Right ventricle myocardium inferior (tissue), 1 donor: ENCODE data around the gene SPATA6L. TPM values are rescaled to one million over a fixed set of nuclear protein-coding genes. Genes with fewer than 3 reads are reported as not detected.

Experiments
- ATAC-seq: fragments of 200-7000 bp; cut with Tn5 transposase; one replicate; pipeline ENCODE4 v1.9.1; 2020; ENCODE audit warnings: mild to moderate bottlenecking, moderate library complexity
- DNase-seq: peaks from one replicate; pipeline ENCODE4 v3.0.0; 2021; ENCODE audit errors: missing footprints
- intact Hi-C: fragments of 100-400 bp; cut with DNase I; formaldehyde crosslinking; loops from one replicate; pipeline ENCODE4 v1.11.0; 2022
- long read RNA-seq: library from polyadenylated mRNA; unstranded; transcript quantifications from one replicate; pipeline ENCODE4 v2.0.0, GENCODE V29; 2021
- total RNA-seq: library from RNA; stranded (reverse); fragmentation: NEBNext Ultra II Directional; extraction: Animal tissue kit (Norgen Biotek cat#: 25700); gene quantifications from one replicate; pipeline ENCODE4 v1.2.1, GENCODE V29; 2021
- donor health status: DM: no; HTN: yes; CAD: no; lungs with severe emphysema.

The SPATA6L gene, protein sequence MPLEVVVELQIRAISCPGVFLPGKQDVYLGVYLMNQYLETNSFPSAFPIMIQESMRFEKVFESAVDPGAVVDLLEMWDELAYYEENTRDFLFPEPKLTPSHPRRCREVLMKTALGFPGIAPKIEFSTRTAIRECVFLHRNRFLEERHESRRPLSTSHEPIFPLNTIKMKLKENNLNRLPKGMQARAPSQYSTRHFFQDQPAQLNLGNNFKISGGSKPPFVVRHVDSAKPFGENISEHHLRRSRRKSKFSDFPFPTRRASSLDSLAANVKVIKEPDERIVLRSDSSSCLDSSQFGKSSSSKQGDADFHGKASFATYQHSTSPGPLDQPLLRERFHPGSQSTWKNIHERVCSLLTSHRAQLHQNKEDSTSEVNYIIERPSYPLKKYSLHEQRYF
- total RNA-seq: 0.38 TPM
- long read RNA-seq, partial matches to known transcripts: 0 of 1 reads
- long read RNA-seq, other reads (novel, unspliced or antisense): 1 of 1 reads

DNA sequence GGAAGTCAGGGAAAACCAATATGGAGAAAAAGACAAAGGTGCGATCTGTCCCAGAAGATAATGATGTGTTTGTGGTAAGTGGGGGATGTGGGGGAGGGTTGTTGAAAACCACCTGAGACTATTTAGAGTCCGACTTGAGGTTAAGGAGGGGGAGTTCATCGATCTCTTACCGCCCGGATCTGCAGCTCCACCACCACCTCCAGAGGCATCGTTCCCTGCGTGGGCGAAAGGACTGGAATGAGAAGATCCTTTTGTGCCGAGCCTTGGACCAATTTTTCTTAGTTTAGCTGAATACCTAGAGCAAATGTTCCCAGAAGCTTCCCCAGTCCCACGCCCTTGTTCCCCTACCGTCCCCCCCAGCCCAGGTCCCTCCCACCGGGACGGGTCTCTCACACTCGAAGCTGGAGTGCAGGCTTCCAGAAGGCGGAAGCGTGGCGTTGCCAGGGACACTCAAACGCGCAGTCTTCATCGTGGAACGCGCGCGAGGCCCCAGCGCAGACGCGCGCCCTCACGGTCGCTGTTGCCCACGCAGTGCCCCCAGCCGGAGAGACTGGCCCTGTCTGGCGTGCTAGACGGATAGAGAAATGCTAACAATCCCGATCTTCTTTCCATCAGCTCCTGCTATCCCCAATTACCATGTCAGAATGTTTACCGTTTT, at the start of gene SPATA6L:
SPATA6L (minus strand) TSS at position 439 of the 658 bp plus-strand sequence; CDS start at position 209, 230 bp downstream.
- peak; percentile 87 for DNase-seq
- intact Hi-C loops: loop anchor here (10.0 kb wide), 1 partner anchor 1141 kb away; the partner anchor contains the start of gene RFX3
- ATAC-seq: peak; percentile 75

DNA sequence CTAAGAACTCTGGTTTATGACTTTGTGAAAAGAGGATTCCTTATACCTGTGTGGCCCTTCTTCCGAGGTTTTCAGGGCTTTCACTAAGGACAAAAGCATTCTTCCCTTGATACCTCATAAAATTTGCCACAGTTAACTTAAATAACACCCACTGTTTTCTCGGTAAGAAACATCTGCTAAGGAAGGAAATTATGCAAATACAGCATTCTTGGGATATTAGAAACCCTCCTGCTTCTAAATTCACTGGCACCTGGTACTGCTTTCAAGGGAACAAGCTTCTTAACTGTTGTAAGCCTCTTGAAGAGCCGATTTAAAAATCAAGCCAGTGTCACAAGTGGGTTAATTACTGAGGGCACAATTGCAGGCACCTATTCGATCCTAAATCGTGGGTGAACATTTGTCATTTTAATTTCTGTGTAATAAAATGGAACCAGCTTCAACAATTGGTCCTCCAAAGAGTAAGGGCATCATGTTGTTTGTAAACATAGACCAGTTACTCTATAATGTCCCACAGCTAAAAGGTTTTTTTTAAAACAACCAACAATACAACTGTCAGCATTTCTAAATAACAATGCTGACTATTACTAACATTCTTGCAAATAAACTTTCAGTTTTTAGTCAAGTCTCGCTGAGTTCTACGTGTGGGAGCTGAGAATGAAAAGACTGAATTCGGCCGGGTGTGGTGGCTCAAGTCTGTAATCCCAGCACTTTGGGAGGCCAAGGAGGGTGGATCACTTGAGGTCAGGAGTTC, 48.2 kb upstream of the SPATA6L start:
- ATAC-seq: no peak
- intact Hi-C loops: no loop called here

DNA sequence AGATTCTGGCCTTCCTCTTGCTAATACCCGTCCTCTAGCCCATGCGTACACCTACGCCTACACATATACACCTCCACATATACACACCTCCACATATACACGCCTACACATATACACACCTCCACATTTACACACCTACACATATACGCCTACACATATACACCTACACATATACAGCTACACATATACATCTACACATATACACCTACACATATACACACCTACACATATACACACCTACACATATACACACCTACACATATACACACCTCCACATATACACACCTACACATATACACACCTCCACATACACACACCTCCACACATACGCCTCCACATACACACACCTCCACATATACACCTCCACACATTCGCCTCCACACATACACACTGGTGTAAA, 47.6 kb upstream of the SPATA6L start:
- DNase-seq: no peak
- ATAC-seq: peak; percentile 34
- intact Hi-C loops: no loop called here

More for the DNA sequence above, 48.2 kb upstream of the SPATA6L start:
- DNase-seq: no peak

- ATAC-seq (no peak), DNase-seq (no peak)
- intact Hi-C loops: no loop called here
These were observed 43.1 kb upstream of the SPATA6L start for GRCh38 chr9:4709380-4709779.

DNA sequence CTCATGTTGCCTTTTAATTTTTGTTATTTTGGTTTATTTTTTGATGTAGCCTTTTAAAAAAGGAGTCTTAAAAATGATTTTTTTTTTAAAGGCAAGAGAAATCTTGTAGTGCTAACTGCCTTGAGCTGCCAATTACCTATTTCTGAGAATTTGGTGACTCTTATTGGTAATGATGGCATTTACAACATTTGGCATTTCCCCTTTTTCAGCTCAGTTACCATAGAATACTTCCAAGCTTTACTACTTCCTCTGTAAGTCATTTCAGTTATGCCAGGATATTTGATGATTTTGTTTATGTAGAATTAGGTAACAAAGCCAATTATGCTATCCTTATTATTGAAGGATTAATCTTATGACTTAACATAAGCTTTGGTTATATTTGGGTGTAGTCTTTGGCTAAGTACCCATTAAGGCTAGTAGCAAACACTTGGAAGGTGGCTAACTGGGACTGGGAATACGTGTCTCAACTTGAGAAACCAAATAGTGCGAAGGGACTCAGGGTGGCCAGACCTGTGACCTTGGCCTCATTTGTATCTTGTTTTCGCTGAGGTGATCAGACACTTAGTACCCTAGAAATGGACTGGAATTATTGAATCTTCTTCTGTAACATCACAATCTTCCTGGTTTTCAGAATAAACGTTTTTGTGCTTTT, 40.8 kb upstream of the SPATA6L start:
- no peak for DNase-seq
- ATAC-seq: no peak
- intact Hi-C loops: no loop called here

DNA sequence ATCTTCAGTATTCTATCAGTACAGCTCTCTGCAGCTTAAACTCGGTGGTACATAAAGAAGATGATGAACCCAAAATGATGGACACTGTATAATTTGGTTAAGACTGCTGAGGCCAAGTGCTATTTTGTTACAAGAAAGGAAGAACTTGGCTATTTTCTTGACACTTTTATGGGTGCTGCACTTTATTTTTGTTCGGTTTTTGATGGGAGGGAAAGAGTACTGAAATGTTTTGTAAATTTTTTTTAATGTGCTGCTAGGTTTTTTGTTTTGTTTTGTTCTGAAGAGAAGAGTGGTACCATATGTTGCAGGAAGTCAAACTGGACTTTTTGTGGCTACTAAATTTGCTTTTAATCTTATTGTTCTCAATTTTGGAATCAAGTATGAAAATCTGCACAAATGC, 39.7 kb upstream of the SPATA6L start:
- intact Hi-C loops: no loop called here
- ATAC-seq (no peak), DNase-seq (no peak)

DNA sequence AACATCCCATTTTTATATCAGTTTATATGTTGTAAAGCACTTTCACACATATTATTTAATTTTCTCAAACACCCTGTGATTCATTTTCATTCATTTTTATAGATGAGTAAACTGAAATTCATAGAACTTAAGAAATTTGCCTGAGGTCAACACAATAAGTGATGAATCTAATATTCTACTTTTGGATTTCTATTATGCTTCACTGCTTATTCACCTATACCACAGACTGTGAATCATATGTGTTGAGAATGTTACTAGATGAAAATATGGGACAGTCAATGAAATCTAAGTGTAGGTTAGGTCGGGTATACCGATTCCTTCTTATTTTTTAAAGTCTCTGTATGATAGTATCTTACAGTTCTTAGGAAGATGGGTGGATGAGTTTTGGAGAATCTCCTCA, 37.8 kb upstream of the SPATA6L start:
- DNase-seq (no peak), ATAC-seq (no peak)
- intact Hi-C loops: no loop called here

GRCh38 chr9:4701526-4701925, 35.2 kb upstream of the SPATA6L start:
- intact Hi-C loops: no loop called here
- ATAC-seq: no peak
- no peak for DNase-seq

- ATAC-seq: no peak
- DNase-seq: no peak
- intact Hi-C loops: no loop called here
These were observed 34.7 kb upstream of the SPATA6L start for GRCh38 chr9:4700932-4701331.

DNA sequence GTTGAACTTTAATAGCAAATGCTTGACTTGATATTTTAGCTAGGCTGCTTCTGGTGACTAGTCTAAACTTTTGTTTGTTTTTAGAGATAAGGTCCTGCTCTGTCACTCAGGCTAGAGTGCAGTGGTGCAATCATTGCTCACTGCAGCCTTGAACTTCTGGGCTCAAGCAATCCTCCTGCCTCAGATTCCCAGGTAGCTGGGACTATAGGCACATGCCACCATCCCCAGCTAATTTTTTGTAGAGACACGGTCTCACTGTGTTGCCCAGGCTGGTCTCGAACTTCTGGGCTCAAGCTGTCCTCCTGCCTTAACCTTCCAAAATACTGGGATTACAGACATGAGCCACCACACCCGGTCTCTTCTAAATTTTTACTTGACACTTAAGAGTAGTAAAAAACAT, 33.8 kb upstream of the SPATA6L start:
- ATAC-seq: no peak
- DNase-seq: no peak

GRCh38 chr9:4691795-4692194, 25.5 kb upstream of the SPATA6L start:
- intact Hi-C loops: no loop called here
- ATAC-seq (no peak), DNase-seq (no peak)

More for the DNA sequence above, 33.8 kb upstream of the SPATA6L start:
- intact Hi-C loops: no loop called here

- intact Hi-C loops: no loop called here
- DNase-seq: no peak
- no peak for ATAC-seq
These were observed 23.9 kb upstream of the SPATA6L start for GRCh38 chr9:4690144-4690543.

DNA sequence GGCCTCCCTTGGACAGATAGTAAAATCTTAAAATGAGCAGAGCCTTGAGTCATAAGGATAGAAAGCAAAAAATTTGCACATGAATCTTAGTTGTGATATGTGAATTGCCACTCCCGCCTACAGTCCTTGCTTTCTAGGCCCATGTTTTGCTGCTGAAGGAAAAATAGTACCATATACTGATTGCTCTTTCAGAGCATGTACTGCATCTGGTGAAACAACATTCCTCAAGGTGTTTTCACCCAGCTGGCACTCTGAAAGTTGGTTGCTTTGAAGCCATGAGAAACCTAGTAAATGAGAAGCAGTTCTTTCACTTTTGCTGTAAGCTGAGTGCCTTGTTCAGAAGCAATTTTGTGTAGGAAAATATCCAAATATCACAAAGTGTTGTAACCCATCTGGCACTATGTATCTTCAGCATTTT, 23.4 kb upstream of the SPATA6L start:
- ATAC-seq: no peak
- DNase-seq: no peak
- intact Hi-C loops: loop anchor here (10.0 kb wide), 1 partner anchor 295 kb away; the partner anchor contains the start of gene JAK2

GRCh38 chr9:4689021-4689420, 22.7 kb upstream of the SPATA6L start:
- no peak for ATAC-seq
- DNase-seq: no peak
- intact Hi-C loops: loop anchor here (10.0 kb wide), 1 partner anchor 296 kb away; the partner anchor contains the start of gene JAK2

GRCh38 chr9:4686584-4686983, 20.3 kb upstream of the SPATA6L start:
- no peak for ATAC-seq
- intact Hi-C loops: loop anchor here (10.0 kb wide), 1 partner anchor 298 kb away; the partner anchor contains the start of gene JAK2
- DNase-seq: no peak

DNA sequence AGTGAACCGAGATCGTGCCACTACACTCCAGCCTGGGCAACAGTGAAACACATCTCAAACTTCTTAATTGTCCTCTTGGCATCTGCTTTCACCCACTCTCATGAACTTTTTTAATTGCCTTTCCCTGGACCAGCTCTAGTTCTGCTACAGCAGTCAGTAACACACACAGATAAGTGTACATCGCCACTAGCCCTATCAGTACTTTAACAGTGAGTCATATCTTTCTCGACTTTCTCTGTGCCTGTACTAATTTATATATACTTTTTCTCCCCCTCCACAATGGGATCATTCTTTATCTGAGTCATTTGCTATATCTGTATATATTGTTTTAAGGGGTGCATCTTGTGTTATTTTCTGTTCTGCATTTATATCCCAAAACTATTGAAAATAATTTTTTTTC, 19.8 kb upstream of the SPATA6L start:
- intact Hi-C loops: loop anchor here (10.0 kb wide), 1 partner anchor 299 kb away; the partner anchor contains the start of gene JAK2
- DNase-seq (no peak), ATAC-seq (peak; percentile 38)

- DNase-seq: no peak
- intact Hi-C loops: loop anchor here (10.0 kb wide), 1 partner anchor 300 kb away; the partner anchor contains the start of gene JAK2
- no peak for ATAC-seq
These were observed 18.5 kb upstream of the SPATA6L start for GRCh38 chr9:4684820-4685219.

DNA sequence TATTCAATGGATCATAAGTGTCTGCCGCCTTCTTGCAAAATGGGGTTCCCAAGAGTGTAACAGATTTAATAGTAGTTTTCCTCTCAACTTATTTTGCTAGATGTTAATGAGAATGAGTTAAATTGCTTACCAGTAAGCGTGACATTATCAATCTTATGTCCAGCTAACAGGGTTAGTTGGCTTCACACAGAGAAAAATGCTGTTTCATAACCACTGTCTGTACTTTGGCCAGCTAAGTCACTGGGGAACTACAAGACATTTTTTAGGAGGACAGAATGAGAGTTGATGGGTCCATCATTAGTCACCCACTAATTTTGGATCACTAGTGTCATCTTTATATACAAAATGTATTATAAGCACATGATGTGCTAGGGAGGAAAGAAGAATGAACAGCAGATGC, 14.5 kb upstream of the SPATA6L start:
- DNase-seq (no peak), ATAC-seq (no peak)
- intact Hi-C loops: loop anchor here (10.0 kb wide), 1 partner anchor 304 kb away; the partner anchor contains the start of gene JAK2
